Keratinocyte (primary cell): Measurements from ENCODE around the gene ERMAP. TPM values are rescaled to one million over a fixed set of nuclear protein-coding genes. Genes with fewer than 3 reads are reported as not detected.

Experiments used
- DNase-seq: peaks from one replicate; pipeline ENCODE4 v3.0.0-alpha.2; 2011; ENCODE audit warnings: low read depth, missing footprints, low spot score
- FAIRE-seq: peaks from 2 replicates; lab custom pipeline; 2011; peaks lifted over from hg19 to GRCh38; lab: Jason Lieb, UNC
- H2AFZ ChIP-seq: 2 replicates; pipeline ENCODE4 v1.6.0; 2012; ENCODE audit warnings: low read length, control low read depth, inconsistent platforms; ENCODE audit not compliant: control insufficient read depth
- H3K27ac ChIP-seq: 2 replicates; pipeline ENCODE4 v1.5.1; 2011; ENCODE audit warnings: low read length; ENCODE audit not compliant: control insufficient read depth, insufficient read depth
- H3K27me3 ChIP-seq: 3 replicates; pipeline ENCODE4 v1.6.0; 2011; ENCODE audit warnings: low read length; ENCODE audit not compliant: control insufficient read depth, insufficient read depth; ENCODE audit errors: extremely low read depth
- H3K36me3 ChIP-seq, 2 experiments: 2 replicates in 1 of 2; 3 replicates in 1 of 2; pipeline ENCODE4 v1.5.1; 2011; ENCODE audit warnings: low read length in 2 of 2, mild to moderate bottlenecking in 1 of 2; ENCODE audit not compliant: control insufficient read depth in 2 of 2, insufficient read depth in 2 of 2; ENCODE audit errors: extremely low read depth in 1 of 2
- H3K4me1 ChIP-seq: 3 replicates; pipeline ENCODE4 v1.5.1; 2011; ENCODE audit warnings: low read length; ENCODE audit not compliant: control insufficient read depth, insufficient read depth; ENCODE audit errors: extremely low read depth
- H3K4me2 ChIP-seq: 3 replicates; pipeline ENCODE4 v1.6.0; 2011; ENCODE audit warnings: low read depth, low read length; ENCODE audit not compliant: control insufficient read depth, insufficient read depth; ENCODE audit errors: extremely low read depth
- H3K4me3 ChIP-seq, 3 experiments: fragments of 200-600 bp in 1 of 3; sonication (generic) in 1 of 3; 2 replicates in 2 of 3; 3 replicates in 1 of 3; pipeline ENCODE4 v1.5.1; 2011 to 2016; ENCODE audit warnings: low read length in 3 of 3, mild to moderate bottlenecking in 3 of 3, control low read depth in 2 of 3, inconsistent platforms in 1 of 3, low read depth in 1 of 3, mixed read lengths in 1 of 3, mixed run types in 1 of 3, moderate library complexity in 1 of 3; ENCODE audit not compliant: control insufficient read depth in 2 of 3, insufficient read depth in 2 of 3; ENCODE audit errors: extremely low read depth in 1 of 3
- H3K79me2 ChIP-seq: 2 replicates; pipeline ENCODE4 v1.6.0; 2012; ENCODE audit warnings: low read length; ENCODE audit not compliant: control insufficient read depth, insufficient read depth
- H3K9ac ChIP-seq: 3 replicates; pipeline ENCODE4 v1.6.0; 2011; ENCODE audit warnings: low read length; ENCODE audit not compliant: control insufficient read depth, insufficient read depth; ENCODE audit errors: extremely low read depth
- H3K9me1 ChIP-seq: 3 replicates; pipeline ENCODE4 v1.6.0; 2011; ENCODE audit warnings: low read length; ENCODE audit not compliant: control insufficient read depth, insufficient read depth; ENCODE audit errors: extremely low read depth
- H3K9me3 ChIP-seq: 2 replicates; pipeline ENCODE4 v1.5.1; 2012; ENCODE audit warnings: low read depth, low read length; ENCODE audit not compliant: control insufficient read depth
- H4K20me1 ChIP-seq: 3 replicates; pipeline ENCODE4 v1.6.0; 2011; ENCODE audit warnings: low read length; ENCODE audit not compliant: control insufficient read depth, insufficient read depth; ENCODE audit errors: extremely low read depth
- CTCF ChIP-seq, 3 experiments: IDR thresholded peaks in 1 of 3; conservative IDR thresholded peaks in 1 of 3; optimal IDR thresholded peaks in 1 of 3; 2 replicates in 2 of 3; 3 replicates in 1 of 3; pipeline versions ENCODE3 to v1.5.1; 2011; ENCODE audit warnings: low read length in 3 of 3, mild to moderate bottlenecking in 3 of 3, moderate library complexity in 2 of 3, control low read depth in 1 of 3, inconsistent platforms in 1 of 3; ENCODE audit not compliant: insufficient read depth in 2 of 3; ENCODE audit errors: extremely low read depth in 1 of 3
- EZH2 ChIP-seq: IDR thresholded peaks from one replicate; pipeline ENCODE4 v1.6.1; 2012; ENCODE audit warnings: inconsistent platforms, mild to moderate bottlenecking, low read length, moderate library complexity
- dilution Hi-C: fragments of 300-500 bp; cut with MboI; formaldehyde crosslinking; loops from one replicate; pipeline ENCODE4 v1.7.0; 2020; ENCODE audit warnings: low sequenced_read_pairs; ENCODE audit not compliant: extremely low pct_ligation_motif_present
- polyA plus RNA-seq, 5 experiments: library from polyadenylated mRNA; depleted of rRNA in 3 of 5; stranded (reverse) in 3 of 5; stranded (forward) in 1 of 5; unstranded in 1 of 5; fragments of >200 nt; gene quantifications; 1 replicate in 1 of 5; 2 replicates in 3 of 5; 3 replicates in 1 of 5; pipeline versions ENCODE4 v1.2.1 to v1.2.3, GENCODE V29; 2011 to 2012; ENCODE audit warnings: missing spikeins in 2 of 5, low read depth in 1 of 5, low replicate concordance in 1 of 5

ERMAP gene
- polyA plus RNA-seq, 1 donor (not counting 4 experiments of a cell fraction or from before 2014, with no cell fraction given), result 5.6 TPM

- H3K4me2 ChIP-seq, result no peak overlapping the region
- no peak for TF ChIP-seq EZH2
- TF ChIP-seq CTCF (optimal IDR thresholded peaks at IDR 0.05 in 1 of 3, IDR thresholded peaks at IDR 0.05 in 1 of 3, conservative IDR thresholded peaks at IDR 0.05 in 1 of 3; ENCODE audit: extremely low read depth in 1 of 3, insufficient read depth in 2 of 3, low read length in 3 of 3), result no peak
- dilution Hi-C loops, result no loop called here
- no peaks in the 10 kb centered on the region for H3K9me1 ChIP-seq
- no peak for FAIRE-seq
- H3K27ac ChIP-seq, result no peak overlapping the region
- H3K79me2 ChIP-seq, result no peaks in the 10 kb centered on the region
- no peak overlapping the region for H3K4me3 ChIP-seq
- no peaks in the 10 kb centered on the region for H3K27me3 ChIP-seq
- DNase-seq, result no peak
- H3K9me3 ChIP-seq, result no peaks in the 10 kb centered on the region
- no peak overlapping the region for H3K9ac ChIP-seq
- no peaks in the 10 kb centered on the region for H3K4me1 ChIP-seq
- no peaks in the 10 kb centered on the region for H4K20me1 ChIP-seq
- no peak overlapping the region for H2AFZ ChIP-seq
- peaks cover 3 to 5% of the 10 kb centered on the region in 2 experiments for H3K36me3 ChIP-seq
These were observed 21.7 kb downstream of the ERMAP start for GRCh38 chr1:42838482-42839190.

- no peak overlapping the region for H3K9ac ChIP-seq
- no peaks in the 10 kb centered on the region for H4K20me1 ChIP-seq
- H3K79me2 ChIP-seq, result no peaks in the 10 kb centered on the region
- H3K9me3 ChIP-seq, result no peaks in the 10 kb centered on the region
- H2AFZ ChIP-seq, result no peak overlapping the region
- DNase-seq (no peak), FAIRE-seq (no peak)
- no peak overlapping the region for H3K4me3 ChIP-seq
- no peak overlapping the region for H3K4me2 ChIP-seq
- dilution Hi-C loops, result no loop called here
- peaks cover 3 to 5% of the 10 kb centered on the region in 2 experiments for H3K36me3 ChIP-seq
- no peaks in the 10 kb centered on the region for H3K27me3 ChIP-seq
- no peak overlapping the region for H3K27ac ChIP-seq
- no peaks in the 10 kb centered on the region for H3K4me1 ChIP-seq
- H3K9me1 ChIP-seq, result no peaks in the 10 kb centered on the region
- TF ChIP-seq CTCF (optimal IDR thresholded peaks at IDR 0.05 in 1 of 3, IDR thresholded peaks at IDR 0.05 in 1 of 3, conservative IDR thresholded peaks at IDR 0.05 in 1 of 3; ENCODE audit: extremely low read depth in 1 of 3, insufficient read depth in 2 of 3, low read length in 3 of 3) (no peak), EZH2 (no peak)
These were observed 24.1 kb downstream of the ERMAP start for GRCh38 chr1:42841010-42841409.
